Left cardiac atrium (tissue), 4 donors: ENCODE measurements around the gene AP3B1. TPM values are rescaled to one million over a fixed set of nuclear protein-coding genes. Genes with fewer than 3 reads are reported as not detected.

Experiments used
- ATAC-seq, 2 donors: fragments of 200-7000 bp; cut with Tn5 transposase; one replicate each; pipeline ENCODE4 v1.9.1; 2020; ENCODE audit warnings: mild to moderate bottlenecking in 2 of 2, moderate library complexity in 2 of 2
- DNase-seq: peaks from one replicate; pipeline ENCODE4 v3.0.0-alpha.2; 2020
- intact Hi-C, 2 donors: fragments of 100-400 bp; cut with DNase I; formaldehyde crosslinking; loops; one replicate each; pipeline versions ENCODE4 v1.14.1 to v1.15.1; 2022 to 2023
- total RNA-seq, 2 donors: library from RNA; stranded (reverse); fragmentation: NEBNext Ultra II Directional; extraction: Animal tissue kit (Norgen Biotek cat#: 25700); gene quantifications; one replicate each; pipeline ENCODE4 v1.2.1, GENCODE V29; 2021
- donor health status: DM: no; HTN: yes; CAD: no.
- donor health status: DM: no; HTN: yes; CAD: no; lungs with severe emphysema.
- donor health status: DM: yes; HTN: yes; CAD: no.
- donor health status: Dilated cardiomyopathy.

The AP3B1 gene
- total RNA-seq, 2 donors from 2014 or later: 25.3 to 32.7 TPM

- no peak for DNase-seq
- no peak for ATAC-seq
- intact Hi-C loops: no loop called here
Observed at GRCh38 chr5:78264600-78264999, 29.9 kb downstream of the AP3B1 start.

- ATAC-seq: no peak
- DNase-seq: no peak
- intact Hi-C loops: no loop called here
Observed at GRCh38 chr5:78260771-78261170, 33.7 kb downstream of the AP3B1 start.

DNA sequence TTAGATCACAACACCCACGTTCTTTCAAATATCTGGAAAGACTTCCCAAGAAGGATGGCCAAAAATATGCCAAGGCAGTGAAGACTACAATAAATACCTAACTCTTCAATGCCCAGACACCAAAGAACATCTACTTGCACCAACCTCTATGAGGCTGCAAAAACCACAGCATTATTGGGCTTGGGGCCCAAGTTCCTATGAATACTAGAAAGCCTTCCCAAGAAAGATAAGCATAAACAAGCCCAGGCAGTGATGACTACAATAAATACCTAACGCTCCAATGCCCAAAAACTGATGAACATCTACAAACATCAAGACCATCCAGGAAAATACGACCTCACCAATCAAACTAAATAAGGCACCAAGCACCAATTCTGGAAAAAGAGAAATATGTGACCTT, 41.3 kb downstream of the AP3B1 start:
- DNase-seq (no peak), ATAC-seq (no peak)
- intact Hi-C loops: no loop called here

DNA sequence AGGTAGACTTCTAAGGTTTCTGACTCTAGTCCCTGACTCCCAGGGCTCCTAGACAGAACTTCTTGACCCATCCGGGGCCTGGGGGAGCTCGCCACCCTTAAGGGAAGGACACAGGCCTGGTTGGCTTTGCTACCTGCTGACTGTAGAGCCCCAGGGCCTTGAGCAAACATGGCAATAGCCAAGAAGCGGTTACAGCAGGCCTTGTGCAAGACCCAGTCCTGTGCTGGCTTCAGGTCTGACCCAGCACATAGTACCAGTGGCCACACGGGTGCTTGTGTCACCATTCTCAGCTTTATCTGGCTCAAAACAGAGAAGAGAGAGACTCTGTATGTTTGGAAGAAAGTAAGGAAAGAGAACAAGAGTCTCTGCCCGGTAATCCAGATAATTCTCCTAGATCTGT, 41.8 kb downstream of the AP3B1 start:
- no peak for DNase-seq
- intact Hi-C loops: no loop called here
- ATAC-seq: no peak

GRCh38 chr5:78251663-78252284, 42.7 kb downstream of the AP3B1 start:
- no peak for ATAC-seq
- no peak for DNase-seq
- intact Hi-C loops: no loop called here

DNA sequence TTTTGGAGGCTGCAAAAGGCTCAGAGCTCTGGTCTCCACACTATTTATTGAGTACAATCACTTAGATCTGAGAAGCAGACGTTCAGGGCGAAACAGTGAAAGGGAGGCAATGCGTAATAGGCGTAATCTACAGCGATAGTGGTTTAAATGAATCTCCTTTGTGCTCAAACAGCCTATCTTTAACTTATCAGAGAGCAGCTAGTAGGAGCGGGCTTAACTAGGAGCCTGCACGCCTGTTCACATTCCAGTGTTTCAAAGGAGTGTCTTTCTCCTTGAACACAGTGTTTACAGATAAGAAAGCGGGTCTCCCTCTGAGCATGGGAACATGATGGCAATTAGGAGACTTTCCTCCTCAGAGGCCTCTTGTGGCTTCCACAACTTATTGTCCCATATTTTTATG, 49.4 kb downstream of the AP3B1 start:
- ATAC-seq: no peak
- intact Hi-C loops: no loop called here
- DNase-seq: no peak

GRCh38 chr5:78243639-78244038, 50.9 kb downstream of the AP3B1 start:
- intact Hi-C loops: no loop called here
- no peak for DNase-seq
- ATAC-seq: peak in 1 of 2 donors; percentile 42

DNA sequence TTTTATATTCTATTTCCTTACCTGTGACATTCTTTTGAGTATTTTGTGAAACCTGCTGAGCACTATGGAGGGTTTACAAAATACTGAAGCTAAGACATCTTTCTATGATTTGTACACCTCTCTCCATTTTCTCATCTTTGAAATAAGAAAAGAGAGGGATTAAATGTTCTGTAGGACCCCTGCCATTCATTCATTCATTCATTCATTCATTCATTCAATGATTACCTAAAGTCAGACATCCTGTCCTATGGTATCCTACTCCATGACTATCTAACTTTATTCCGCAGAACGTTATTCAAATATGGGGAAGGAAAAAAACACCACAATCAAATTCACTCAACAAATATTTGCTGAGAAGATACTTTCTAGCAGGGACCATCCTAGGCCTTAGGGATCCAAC, 51.4 kb downstream of the AP3B1 start:
- DNase-seq: no peak
- intact Hi-C loops: no loop called here
- no peak for ATAC-seq

- intact Hi-C loops: no loop called here
- no peak for DNase-seq
- no peak for ATAC-seq
Observed at GRCh38 chr5:78242001-78242400, 52.5 kb downstream of the AP3B1 start.

GRCh38 chr5:78237911-78238310, 56.6 kb downstream of the AP3B1 start:
- no peak for DNase-seq
- ATAC-seq: no peak
- intact Hi-C loops: no loop called here

DNA sequence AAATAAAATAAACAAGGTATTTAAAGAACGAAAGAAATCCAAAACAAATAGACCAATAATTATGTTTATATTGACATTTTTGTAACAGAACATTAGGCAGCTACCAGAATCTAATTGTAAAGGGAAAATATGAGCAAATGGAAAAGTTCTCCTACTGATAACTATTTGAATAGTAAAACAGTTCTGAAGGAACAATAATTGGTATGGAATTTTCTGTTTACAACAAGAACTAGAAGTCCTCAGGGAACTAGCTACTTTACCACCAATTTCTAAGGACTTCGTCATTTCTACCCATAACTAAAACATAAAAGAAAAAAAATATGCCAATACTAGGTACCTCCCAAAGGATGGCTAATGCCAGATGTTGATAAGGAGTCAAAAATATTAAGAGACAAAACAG, 58.5 kb downstream of the AP3B1 start:
- no peak for DNase-seq
- no peak for ATAC-seq
- intact Hi-C loops: no loop called here

GRCh38 chr5:78235289-78235688, 59.2 kb downstream of the AP3B1 start:
- no peak for DNase-seq
- intact Hi-C loops: no loop called here
- no peak for ATAC-seq

DNA sequence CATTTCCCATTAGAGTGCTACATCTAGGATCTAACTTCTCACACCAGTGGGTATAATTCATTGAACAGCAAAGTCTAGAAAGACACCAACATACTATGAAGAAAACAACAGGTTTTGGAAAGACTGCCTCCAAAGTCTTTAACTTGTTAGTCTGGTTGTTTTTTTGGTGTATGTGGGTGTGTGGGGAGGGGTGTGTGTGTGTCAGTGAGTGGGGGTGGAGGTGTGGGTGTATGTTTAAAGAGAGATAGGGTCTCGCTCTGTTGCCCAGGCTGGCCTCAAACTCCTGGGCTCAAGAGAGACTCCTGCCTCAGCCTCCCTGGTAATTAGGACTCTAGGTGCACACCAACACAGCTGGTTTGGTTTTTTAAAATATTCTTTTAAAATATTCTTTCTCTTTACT, 59.7 kb downstream of the AP3B1 start:
- intact Hi-C loops: no loop called here
- no peak for ATAC-seq

DNA sequence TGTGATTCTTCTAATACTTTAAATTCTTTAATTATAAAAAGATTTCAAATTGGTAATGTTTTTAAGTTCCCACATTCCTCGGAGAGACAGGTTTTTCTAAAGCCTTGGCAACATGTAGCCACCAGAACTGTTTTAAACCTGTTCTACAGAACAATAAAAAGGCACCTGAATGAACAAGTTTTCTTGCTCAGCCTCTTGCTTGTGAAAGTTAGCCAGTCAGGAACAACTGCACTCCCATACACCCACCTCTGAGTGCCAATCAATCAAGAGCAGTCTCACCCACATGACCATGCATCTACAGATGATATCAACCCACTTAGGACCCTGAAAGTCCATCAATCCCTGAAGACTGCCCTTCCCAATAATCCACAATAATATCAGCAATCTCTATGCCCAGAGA, 62.3 kb downstream of the AP3B1 start:
- intact Hi-C loops: no loop called here
- DNase-seq: no peak
- ATAC-seq: no peak

More for the DNA sequence above, 59.7 kb downstream of the AP3B1 start:
- no peak for DNase-seq

- intact Hi-C loops: no loop called here
- ATAC-seq (no peak), DNase-seq (no peak)
Observed at GRCh38 chr5:78224358-78224757, 70.1 kb downstream of the AP3B1 start.

DNA sequence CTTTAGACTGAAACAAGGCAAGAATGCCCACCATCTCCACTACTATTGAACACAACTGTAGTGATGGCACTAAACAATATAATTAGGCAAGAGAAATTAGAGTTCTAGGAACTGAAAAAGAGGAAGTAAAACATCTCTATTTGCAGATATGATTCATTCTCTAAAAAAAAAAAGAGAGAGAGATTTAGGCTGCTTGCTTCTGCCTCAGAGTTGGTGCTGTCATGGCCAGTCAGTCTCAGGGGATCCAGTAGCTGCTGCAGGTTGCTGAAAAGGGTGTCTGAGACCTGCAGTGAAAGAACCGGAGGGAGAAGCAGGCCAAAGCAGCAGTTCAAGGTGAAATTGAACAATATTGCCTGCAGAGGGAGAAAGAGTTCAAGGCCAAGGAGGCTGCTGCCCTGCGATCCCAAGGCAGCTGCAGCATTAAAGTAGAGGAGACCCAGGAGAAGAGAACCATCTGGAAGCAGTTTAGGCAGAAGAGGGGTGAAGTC, 72.5 kb downstream of the AP3B1 start:
- DNase-seq (no peak), ATAC-seq (no peak)
- intact Hi-C loops: no loop called here

- ATAC-seq (no peak), DNase-seq (no peak)
- intact Hi-C loops: no loop called here
Observed at GRCh38 chr5:78221467-78221866, 73.0 kb downstream of the AP3B1 start.

DNA sequence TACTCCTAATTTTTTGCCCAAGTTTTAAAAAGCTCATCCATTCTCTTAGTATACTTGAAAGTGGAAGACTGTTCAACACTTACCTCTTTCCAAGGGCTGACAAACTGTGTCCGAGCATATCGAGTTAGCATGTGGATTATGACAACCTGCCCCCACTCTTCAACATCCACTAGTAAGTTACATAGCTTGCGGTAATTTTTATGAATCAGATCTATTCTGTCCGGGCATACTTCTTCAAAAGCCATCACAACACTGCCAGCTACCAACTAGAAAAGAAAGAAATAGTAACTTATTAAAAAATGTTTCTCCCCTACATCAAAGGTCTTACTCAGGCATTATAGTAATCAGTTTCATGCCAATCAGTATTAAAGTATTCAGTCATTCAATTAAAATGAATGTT, 78.5 kb downstream of the AP3B1 start:
- no peak for ATAC-seq
- intact Hi-C loops: no loop called here
- DNase-seq: no peak

DNA sequence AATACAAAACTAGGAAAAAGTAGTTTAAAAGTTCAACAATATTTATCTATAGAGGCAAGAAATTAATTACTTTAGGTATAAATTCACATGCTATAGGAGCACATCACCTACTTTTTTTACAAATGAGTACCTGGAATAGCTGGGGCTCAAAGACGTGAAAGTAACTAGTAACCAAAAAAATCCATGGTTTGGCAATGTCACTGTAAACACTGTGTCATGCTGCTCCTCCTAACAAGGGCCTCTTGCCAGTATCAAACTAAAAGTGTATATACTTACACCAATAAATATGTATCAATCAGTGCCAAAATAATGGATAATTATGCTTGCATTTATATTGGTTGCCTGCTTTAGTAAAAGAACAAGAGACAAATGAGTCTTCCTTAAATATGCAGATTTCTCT, 78.9 kb downstream of the AP3B1 start:
- DNase-seq (no peak), ATAC-seq (no peak)
- intact Hi-C loops: no loop called here

GRCh38 chr5:78213799-78214198, 80.7 kb downstream of the AP3B1 start:
- intact Hi-C loops: no loop called here
- no peak for ATAC-seq
- DNase-seq: no peak

DNA sequence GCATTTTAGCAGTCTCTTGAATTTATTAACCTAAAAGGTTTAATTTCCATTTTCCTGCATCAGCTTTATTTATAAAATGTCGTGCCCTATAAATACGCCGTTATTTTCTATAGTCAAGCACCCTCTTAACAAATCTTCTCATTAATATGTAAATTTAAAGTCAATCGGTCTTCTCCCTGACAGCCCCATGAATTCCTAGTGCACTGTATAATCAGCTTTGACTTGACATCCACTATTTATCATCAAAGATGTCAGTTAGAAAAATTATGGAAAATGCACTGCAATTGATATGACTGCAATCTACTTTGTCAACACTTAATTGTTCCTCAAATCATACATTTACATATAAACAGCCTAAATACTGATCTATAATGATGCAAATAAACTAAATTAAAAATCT, 83.4 kb downstream of the AP3B1 start:
- DNase-seq: no peak
- intact Hi-C loops: no loop called here

GRCh38 chr5:78204241-78204640, 90.3 kb downstream of the AP3B1 start:
- intact Hi-C loops: no loop called here
- DNase-seq (no peak), ATAC-seq (no peak)

More for the DNA sequence above, 83.4 kb downstream of the AP3B1 start:
- ATAC-seq: no peak
